Panc1 (cell line): ENCODE results near the gene RPP14.

Experiments used
- CTCF ChIP-seq: fragments of 450-650 bp; IDR thresholded peaks from 2 replicates; pipeline ENCODE4 v1.5.1; 2017; ENCODE audit warnings: mild to moderate bottlenecking
- POLR2AphosphoS5 ChIP-seq: IDR thresholded peaks from 2 replicates; pipeline ENCODE4 v1.6.1; 2012; ENCODE audit warnings: mild to moderate bottlenecking, low read depth, low read length, moderate library complexity

- TF ChIP-seq CTCF: no peak
- no peak for TF ChIP-seq POLR2AphosphoS5
Measured at GRCh38 chr3:58345457-58345856, 39.4 kb downstream of the RPP14 start.
